Activated CD4-positive, alpha-beta T cell treated with anti-CD3 and anti-CD28 coated beads for 4 hours (primary cell): ENCODE results near the gene CD79A.

Source experiments
- DNase-seq, 2 donors: peaks; one replicate each; pipeline ENCODE4 v3.0.0-alpha.2; 2020

The CD79A gene

GRCh38 chr19:41920882-41921576 lies 44.0 kb downstream of the CD79A start:
- DNase-seq: no peak

GRCh38 chr19:41921577-41922576 lies 44.8 kb downstream of the CD79A start:
- DNase-seq: no peak

- DNase-seq: no peak
Measured at GRCh38 chr19:41922585-41922984, 45.5 kb downstream of the CD79A start.

- no peak for DNase-seq
Measured at GRCh38 chr19:41923045-41923788, 46.1 kb downstream of the CD79A start.

GRCh38 chr19:41924151-41925145 lies 47.4 kb downstream of the CD79A start:
- no peak for DNase-seq

- no peak for DNase-seq
Measured at GRCh38 chr19:41925208-41926003, 48.3 kb downstream of the CD79A start.

GRCh38 chr19:41926028-41926762 lies 49.1 kb downstream of the CD79A start:
- no peak for DNase-seq

- DNase-seq: no peak
Measured at GRCh38 chr19:41926763-41927496, 49.9 kb downstream of the CD79A start.

- DNase-seq: peak; percentile 43 to 49
Measured at GRCh38 chr19:41927497-41928192, 50.6 kb downstream of the CD79A start.

- peak; percentile 46 to 55 for DNase-seq
Measured at GRCh38 chr19:41928221-41928683, 51.2 kb downstream of the CD79A start, which contains the start of gene ERFL. TSS of gene ERFL (minus strand) at chr19:41928449. CDS start at chr19:41912919, 15,530 bp downstream.

GRCh38 chr19:41928754-41929535 lies 51.9 kb downstream of the CD79A start:
- DNase-seq: peak in 1 of 2 donors; percentile 43

- no peak for DNase-seq
Measured at GRCh38 chr19:41929536-41930071, 52.5 kb downstream of the CD79A start.

- DNase-seq: no peak
Measured at GRCh38 chr19:41930322-41930722, 53.2 kb downstream of the CD79A start.
